GM10266 (cell line): ENCODE results near the gene FN3K.

Experiments used
- DNase-seq: peaks from one replicate; pipeline ENCODE4 v3.0.0; 2012; ENCODE audit errors: extremely low spot score
- TF ChIP-seq, protein P1 (sequence below): IDR thresholded peaks from 2 replicates; pipeline ENCODE4 v1.5.1; 2012; ENCODE audit warnings: mild to moderate bottlenecking, low read depth; ENCODE audit not compliant: control insufficient read depth, insufficient read depth; ENCODE audit errors: missing control alignments

The FN3K gene

GRCh38 chr17:82752371-82753200, 17.2 kb downstream of the FN3K start:
- peak; percentile 64 for DNase-seq

GRCh38 chr17:82753201-82753464, 17.7 kb downstream of the FN3K start:
- DNase-seq = no peak
- TF ChIP-seq, protein P1, sequence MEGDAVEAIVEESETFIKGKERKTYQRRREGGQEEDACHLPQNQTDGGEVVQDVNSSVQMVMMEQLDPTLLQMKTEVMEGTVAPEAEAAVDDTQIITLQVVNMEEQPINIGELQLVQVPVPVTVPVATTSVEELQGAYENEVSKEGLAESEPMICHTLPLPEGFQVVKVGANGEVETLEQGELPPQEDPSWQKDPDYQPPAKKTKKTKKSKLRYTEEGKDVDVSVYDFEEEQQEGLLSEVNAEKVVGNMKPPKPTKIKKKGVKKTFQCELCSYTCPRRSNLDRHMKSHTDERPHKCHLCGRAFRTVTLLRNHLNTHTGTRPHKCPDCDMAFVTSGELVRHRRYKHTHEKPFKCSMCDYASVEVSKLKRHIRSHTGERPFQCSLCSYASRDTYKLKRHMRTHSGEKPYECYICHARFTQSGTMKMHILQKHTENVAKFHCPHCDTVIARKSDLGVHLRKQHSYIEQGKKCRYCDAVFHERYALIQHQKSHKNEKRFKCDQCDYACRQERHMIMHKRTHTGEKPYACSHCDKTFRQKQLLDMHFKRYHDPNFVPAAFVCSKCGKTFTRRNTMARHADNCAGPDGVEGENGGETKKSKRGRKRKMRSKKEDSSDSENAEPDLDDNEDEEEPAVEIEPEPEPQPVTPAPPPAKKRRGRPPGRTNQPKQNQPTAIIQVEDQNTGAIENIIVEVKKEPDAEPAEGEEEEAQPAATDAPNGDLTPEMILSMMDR = no peak

More at GRCh38 chr17:82752371-82753200, 17.2 kb downstream of the FN3K start:
- TF ChIP-seq, protein P1 = no peak

DNA sequence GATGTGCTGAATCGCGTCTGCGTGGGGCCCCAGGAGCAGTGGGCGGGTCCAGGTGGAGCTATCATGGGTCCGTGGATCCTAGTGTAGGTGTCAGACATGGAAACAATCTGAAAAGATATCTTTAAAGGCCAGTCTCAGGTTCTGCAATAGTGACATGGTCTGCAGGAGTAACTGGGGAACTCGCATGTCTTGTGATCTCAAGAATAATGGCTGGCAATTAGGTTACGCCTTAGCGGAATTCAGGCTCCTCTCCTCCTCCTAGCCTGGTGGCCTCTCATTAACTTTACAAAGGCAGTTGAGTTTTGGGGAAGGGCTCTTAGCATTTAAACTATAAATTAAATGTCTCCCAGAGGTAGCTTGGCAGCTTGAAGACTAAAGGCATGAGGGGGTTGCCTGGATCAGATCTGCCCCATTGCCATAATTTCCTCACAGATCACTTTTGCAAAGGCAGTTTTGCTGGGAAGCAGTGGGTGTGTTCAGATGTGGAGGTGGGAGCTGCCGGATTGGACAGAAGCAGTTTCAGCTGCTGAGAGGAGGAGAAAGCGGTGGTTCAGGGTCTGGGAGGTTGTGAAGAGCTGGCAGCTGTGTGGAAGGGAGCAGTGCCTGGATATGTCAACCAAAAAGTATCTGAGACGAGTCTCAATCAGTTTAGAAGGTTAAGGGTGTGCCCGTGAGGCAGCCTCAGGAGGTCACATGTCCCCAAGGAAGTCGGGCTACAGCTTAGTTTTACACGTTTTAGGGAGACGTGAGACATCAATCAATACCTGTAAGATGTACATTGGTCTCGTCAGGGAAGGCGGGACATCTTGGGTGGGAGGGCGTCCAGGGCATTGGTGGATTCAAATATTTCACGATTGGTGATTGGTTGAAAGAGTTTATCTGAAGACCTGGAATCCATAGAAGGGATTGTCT, 19.1 kb downstream of the FN3K start:
- TF ChIP-seq, protein P1 = no peak
- no peak for DNase-seq

DNA sequence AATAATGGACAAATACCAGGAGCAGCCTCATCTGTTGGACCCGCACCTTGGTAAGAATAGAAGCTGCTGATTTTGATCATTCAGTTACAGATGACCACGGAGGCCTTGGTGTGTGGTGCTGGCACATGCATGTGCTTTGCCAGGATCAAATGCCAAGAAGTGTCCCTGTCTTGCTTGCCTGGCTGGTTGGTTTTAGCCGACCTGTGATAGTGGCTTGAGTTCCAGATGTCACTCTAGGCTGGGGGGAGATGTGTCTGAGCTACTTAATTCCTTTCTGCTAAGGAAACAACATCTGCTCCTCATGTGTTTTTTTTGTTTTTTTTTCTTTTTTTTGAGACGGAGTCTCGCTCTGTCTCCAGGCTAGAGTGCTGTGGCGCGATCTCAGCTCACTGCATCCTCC, 20.8 kb downstream of the FN3K start:
- TF ChIP-seq, protein P1 = no peak
- no peak for DNase-seq

- TF ChIP-seq, protein P1 = no peak
- no peak for DNase-seq
Measured at GRCh38 chr17:82765371-82765770, 30.0 kb downstream of the FN3K start.

DNA sequence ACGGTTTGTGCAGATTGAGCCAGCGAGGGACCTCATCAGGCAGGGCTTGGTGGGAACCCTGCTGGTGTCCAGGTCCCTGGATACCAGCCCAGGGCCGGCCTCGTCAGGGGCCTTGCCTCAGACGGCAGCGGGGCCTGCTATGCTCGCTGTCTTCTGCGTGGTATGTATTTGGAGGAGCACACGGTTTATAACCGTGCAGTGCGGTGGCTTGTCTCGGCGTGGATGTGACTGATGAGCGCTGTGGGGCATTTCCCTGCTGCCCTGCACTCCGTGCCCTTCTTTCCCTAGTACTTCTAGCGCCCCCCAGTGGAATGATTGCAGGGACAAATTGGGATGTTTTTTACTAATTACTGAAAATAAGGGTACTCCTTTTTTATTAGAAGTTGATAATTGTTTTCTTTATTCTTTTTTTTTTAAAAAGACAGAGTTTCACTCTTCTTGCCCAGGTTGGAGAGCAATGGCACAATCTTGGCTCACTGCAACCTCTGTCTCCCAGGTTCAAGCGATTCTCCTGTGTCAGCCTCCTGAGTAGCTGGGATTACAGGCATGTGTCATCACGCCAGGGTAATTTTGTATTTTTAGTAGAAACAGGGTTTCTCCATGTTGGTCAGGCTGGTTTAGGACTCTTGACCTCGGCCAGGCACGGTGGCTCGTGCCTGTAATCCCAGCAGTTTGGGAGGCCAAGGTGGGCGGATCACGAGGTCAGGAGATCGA, 31.8 kb downstream of the FN3K start:
- TF ChIP-seq, protein P1 = peak; percentile 47
- no peak for DNase-seq
